WI38 (cell line): ENCODE results near the gene MAPK6.
A peak's percentile ranks its signal among the peaks of the same experiment; 100 is the strongest.

Experiments used
- H3K4me3 ChIP-seq: 2 replicates; pipeline ENCODE4 v1.5.1; 2011; ENCODE audit warnings: low read depth, mild to moderate bottlenecking, control low read depth, low read length
- TF ChIP-seq, protein P1 (sequence below): IDR thresholded peaks from 2 replicates; pipeline ENCODE4 v1.5.1; 2012; ENCODE audit warnings: low read depth, mild to moderate bottlenecking, control low read depth, low read length

MAPK6 gene

DNA sequence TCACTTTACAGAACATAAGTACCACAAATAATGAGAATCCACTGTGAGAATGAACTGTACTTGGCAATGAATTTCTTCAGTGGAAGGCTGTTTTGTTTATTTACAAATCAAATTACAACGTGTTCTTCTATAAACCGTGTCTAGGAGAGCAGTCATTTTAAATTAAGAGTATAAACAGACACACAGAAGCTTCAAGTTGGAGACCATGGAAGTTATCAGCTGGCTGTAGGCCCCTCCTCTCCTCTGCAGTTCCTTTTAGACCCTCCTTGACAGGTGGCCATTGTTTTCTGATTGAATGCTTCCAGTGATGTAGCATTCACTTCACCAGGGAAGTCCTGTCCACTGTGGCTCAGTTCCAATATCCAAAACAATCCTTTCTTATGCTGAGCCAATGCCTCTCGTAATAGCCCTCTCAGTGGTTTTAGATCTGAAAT, 7.3 kb upstream of the MAPK6 start:
- TF ChIP-seq, protein P1, sequence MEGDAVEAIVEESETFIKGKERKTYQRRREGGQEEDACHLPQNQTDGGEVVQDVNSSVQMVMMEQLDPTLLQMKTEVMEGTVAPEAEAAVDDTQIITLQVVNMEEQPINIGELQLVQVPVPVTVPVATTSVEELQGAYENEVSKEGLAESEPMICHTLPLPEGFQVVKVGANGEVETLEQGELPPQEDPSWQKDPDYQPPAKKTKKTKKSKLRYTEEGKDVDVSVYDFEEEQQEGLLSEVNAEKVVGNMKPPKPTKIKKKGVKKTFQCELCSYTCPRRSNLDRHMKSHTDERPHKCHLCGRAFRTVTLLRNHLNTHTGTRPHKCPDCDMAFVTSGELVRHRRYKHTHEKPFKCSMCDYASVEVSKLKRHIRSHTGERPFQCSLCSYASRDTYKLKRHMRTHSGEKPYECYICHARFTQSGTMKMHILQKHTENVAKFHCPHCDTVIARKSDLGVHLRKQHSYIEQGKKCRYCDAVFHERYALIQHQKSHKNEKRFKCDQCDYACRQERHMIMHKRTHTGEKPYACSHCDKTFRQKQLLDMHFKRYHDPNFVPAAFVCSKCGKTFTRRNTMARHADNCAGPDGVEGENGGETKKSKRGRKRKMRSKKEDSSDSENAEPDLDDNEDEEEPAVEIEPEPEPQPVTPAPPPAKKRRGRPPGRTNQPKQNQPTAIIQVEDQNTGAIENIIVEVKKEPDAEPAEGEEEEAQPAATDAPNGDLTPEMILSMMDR: no peak
- no peak overlapping the region for H3K4me3 ChIP-seq

DNA sequence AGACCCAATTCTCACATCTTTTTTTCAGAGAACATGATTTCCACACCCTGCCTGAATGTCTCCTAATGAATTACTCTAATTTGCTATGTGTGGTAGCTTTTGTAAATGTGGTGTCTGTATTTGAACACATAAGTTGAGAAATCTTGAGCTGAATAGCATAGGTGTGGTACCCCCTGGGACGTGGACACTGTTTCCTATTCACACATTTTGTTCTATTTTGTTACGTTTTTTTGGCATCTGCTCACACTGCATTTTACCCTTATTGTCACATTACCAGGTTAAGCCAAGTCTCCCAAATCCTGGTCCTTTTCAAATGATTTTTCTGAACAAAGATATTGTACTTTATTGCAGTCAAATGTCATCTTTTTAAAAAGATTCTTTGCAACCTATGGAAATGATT, 6.8 kb upstream of the MAPK6 start:
- TF ChIP-seq, protein P1: no peak

DNA sequence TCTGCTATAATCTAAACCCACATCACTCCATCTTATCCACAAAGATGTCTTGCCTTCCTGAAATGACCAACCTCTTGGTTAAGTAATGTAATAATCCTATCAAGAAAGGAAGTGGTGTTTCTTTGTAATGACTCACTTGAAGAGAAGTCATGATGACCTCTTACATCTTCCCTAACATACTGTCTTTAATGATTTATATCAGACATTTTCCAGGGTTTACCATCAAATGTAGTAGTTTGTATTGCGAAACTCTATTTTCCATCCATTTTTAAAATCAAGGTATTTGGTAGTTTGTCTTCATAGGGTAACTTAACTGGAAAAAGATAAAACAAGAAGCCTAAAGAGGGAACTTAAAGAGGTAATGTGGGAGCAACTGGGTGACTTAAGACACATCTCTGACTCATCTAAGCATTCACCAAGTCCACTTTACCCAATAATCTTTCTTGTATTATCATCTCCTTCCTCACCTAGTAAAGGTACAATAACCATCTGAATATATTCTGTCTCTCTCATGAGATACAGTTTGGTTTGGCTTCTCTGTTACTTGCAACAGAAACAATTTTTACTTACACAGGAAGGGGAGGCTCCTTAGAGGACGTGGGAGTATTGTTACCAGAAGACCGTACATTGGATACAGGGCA, 5.7 kb upstream of the MAPK6 start:
- no peak overlapping the region for H3K4me3 ChIP-seq
- TF ChIP-seq, protein P1: no peak

More for the DNA sequence above, 6.8 kb upstream of the MAPK6 start:
- H3K4me3 ChIP-seq: no peak overlapping the region

DNA sequence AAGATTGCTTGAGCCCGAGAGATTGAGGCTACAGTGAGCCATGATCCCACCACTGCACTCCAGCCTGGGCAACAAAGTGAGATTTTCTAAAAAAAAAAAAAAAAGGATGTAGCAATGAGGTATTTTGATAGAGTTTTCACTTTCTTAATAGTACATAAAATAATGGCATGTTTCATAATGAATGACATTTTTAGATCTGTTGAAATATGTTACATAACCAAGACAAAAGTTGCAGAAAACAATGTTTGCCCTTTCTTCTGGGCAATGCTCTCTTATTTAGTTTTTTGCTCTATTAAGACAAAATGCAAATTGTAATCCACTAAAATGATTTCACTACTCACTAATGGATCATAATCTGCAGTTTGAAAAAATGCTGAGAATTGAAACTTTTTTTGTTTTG, 4.4 kb upstream of the MAPK6 start:
- TF ChIP-seq, protein P1: no peak

DNA sequence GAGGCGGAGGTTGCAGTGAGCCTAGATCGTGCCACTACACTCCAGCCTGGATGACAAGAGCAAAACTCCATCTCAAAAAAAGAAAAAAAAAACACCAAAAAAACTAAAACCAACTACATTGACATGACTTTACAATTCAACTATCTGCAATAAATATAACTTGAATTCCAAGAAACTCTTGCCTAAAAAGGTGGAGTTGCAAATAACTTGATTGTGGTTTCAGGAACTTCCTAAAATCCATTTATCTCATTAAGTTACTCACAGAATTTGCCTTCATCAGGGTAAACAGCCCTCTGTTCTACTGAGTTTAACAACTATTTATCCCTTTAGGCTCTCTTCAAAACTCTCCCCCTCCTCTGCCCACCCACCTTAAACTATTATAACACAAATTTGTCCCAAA, 2.7 kb upstream of the MAPK6 start:
- TF ChIP-seq, protein P1: no peak

More for the DNA sequence above, 4.4 kb upstream of the MAPK6 start:
- no peak overlapping the region for H3K4me3 ChIP-seq

DNA sequence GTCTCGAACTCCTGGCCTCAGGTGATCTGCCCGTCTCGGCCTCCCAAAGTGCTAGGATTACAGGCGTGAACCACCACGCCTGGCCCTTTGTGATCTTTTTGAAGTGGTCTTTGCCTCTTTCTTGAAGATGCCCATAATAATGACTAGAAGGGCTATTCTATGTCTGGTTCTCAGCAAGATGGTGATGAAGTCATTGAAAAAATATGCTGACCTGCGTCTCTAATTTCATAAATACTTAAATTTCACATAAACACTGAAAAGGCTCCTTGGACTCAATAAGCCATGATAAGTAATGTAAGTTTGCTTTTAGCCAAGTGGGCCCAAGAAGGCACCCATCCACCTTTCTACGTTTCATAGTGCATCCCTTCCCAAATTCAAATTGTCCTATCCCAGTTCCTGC, 775 bp upstream of the MAPK6 start:
- peak overlapping the region; percentile 82 for H3K4me3 ChIP-seq
- TF ChIP-seq, protein P1: no peak

More for the DNA sequence above, 2.7 kb upstream of the MAPK6 start:
- H3K4me3 ChIP-seq: no peak overlapping the region

DNA sequence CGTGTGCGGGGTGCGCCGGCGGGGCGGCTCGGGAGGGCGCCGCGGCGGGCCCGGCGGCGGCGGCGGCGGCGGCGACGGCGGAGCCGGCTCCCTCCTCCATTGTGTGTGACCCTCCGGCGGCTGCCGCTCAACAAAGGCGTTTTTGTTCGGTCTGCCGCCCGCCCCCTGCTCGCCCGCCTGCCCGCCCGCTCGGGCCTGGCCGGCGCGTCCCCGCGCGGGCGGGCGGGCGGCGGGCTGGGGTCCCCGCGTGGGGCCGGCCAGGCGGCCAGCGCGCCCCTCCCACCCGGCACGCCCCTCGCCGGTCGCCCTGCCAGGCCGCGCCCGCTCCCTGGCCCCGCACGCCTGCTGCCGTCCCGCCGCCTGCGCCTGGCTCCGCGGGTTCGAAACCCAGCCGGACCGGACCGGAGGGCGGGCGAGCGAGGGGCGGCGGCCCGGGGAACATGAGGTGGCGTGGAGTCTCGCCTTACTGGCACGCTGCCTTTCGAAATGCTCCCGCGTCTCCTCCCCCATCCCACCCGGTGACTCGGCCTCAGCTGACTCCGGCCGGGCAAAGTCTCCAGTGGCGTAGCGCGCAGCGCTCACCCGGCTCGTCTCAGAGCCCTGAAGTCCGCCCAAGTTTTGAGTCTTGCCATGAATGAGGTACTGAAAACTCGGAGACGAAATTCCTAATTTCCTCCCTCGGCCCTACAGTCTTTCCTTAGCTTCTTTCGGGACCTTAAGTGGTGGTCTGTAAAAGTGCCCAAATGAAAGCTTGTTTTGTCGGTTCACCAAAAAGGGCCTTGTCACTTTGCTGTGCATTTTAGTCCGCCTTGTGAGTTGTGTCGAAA, 588 bp downstream of the MAPK6 start:
- TF ChIP-seq, protein P1: no peak
- H3K4me3 ChIP-seq: peak overlapping the region; percentile 82
